ENCODE results near the gene KIF11. TPM values are rescaled to one million over a fixed set of nuclear protein-coding genes. Genes with fewer than 3 reads are reported as not detected.
A peak's percentile ranks its signal among the peaks of the same experiment; 100 is the strongest.

Gene KIF11
- total RNA-seq, 4 donors from 2014 or later = 2.6 to 4.4 (median 3.6) TPM

DNA sequence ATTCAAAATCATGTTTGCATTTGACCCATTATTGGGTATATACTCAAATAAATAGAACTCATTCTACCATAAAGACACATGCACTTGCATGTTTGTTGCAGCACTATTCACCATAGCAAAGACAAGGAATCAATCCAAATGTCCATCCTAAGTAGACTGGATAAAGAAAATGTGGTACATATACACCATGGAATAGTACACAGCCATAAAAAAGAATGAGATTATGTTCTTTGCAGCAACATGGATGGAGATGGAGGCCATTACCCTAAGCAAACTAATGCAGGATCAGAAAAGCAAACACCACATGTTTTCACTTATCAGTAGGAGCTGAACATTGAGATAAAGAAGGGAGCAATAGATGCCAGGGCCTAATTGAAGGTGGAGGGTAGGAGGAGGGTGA lies 84.8 kb downstream of the KIF11 start:
- TF ChIP-seq, protein P1, sequence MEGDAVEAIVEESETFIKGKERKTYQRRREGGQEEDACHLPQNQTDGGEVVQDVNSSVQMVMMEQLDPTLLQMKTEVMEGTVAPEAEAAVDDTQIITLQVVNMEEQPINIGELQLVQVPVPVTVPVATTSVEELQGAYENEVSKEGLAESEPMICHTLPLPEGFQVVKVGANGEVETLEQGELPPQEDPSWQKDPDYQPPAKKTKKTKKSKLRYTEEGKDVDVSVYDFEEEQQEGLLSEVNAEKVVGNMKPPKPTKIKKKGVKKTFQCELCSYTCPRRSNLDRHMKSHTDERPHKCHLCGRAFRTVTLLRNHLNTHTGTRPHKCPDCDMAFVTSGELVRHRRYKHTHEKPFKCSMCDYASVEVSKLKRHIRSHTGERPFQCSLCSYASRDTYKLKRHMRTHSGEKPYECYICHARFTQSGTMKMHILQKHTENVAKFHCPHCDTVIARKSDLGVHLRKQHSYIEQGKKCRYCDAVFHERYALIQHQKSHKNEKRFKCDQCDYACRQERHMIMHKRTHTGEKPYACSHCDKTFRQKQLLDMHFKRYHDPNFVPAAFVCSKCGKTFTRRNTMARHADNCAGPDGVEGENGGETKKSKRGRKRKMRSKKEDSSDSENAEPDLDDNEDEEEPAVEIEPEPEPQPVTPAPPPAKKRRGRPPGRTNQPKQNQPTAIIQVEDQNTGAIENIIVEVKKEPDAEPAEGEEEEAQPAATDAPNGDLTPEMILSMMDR (IDR thresholded peaks at IDR 0.05) = no peak
- no peak for TF ChIP-seq POLR2A (IDR thresholded peaks at IDR 0.05)
- no peak for DNase-seq (ENCODE audit: low spot score in 2 of 2)
- intact Hi-C loops (cut with DNase I; ENCODE audit: low total_unique reads) = no loop called here
- no peak overlapping the region for H3K4me3 ChIP-seq (ENCODE audit: low read depth, poor library complexity, severe bottlenecking)

- DNase-seq (ENCODE audit: low spot score in 2 of 2) = no peak
- TF ChIP-seq POLR2A (IDR thresholded peaks at IDR 0.05) = no peak
- TF ChIP-seq, protein P1 (IDR thresholded peaks at IDR 0.05) = no peak
- WGBS, 2 donors = 93 to 95% methylated on average over 5 of the region's 5 CpGs
- intact Hi-C loops (cut with DNase I; ENCODE audit: low total_unique reads) = no loop called here
- H3K4me3 ChIP-seq (ENCODE audit: low read depth, poor library complexity, severe bottlenecking) = no peak overlapping the region
Observed at GRCh38 chr10:92678206-92678605, 85.3 kb downstream of the KIF11 start.

DNA sequence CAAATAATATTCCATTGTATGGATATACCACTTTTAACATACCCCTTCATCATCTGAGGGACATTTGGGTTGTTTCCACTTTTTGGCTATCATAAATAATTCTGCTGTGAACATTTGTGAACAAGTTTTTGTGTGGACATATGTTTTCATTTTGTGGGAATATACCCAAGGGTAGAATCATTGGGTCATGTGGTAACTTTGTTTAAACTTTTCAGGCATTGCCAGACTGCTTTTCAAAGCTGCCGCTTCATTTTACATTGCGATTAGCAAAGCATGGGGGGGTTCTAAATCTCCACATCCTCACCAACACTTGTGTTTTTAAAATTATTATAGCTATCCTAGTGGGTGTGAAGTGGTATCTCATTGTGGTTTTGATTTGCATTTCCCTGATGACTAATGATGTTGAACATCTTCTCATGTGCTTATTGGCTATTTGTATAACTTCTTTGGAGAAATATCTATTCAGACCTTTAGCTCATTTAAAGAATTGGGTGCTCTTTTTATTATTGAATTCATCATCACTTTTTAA lies 88.4 kb downstream of the KIF11 start:
- intact Hi-C loops (cut with DNase I; ENCODE audit: low total_unique reads) = no loop called here
- TF ChIP-seq, protein P1 (IDR thresholded peaks at IDR 0.05) = no peak
- TF ChIP-seq POLR2A (IDR thresholded peaks at IDR 0.05) = no peak
- WGBS, 2 donors = 74 to 85% methylated on average over 2 of the region's 2 CpGs

DNA sequence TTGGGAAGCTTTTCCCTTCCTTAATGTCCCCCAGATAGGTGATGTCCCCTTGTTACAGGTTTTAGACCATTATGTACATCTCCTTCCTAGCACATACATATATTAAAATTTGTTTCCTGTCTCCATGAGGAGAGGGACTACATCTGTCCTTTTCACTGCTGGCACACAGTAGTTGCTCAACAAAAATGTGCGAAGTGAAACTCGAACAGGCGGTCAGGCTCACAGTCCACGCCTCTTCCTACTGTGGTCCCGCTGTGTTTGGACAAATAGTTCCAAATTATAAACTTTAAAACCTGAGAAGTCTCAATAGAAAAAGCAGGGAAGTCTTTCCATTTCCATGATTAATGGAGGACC lies 95.6 kb downstream of the KIF11 start:
- no peak for DNase-seq (ENCODE audit: low spot score in 2 of 2)
- TF ChIP-seq, protein P1 (IDR thresholded peaks at IDR 0.05) = no peak
- H3K4me3 ChIP-seq (ENCODE audit: low read depth, poor library complexity, severe bottlenecking) = no peak overlapping the region
- intact Hi-C loops (cut with DNase I; ENCODE audit: low total_unique reads) = no loop called here
- WGBS, 2 donors = 49 to 68% methylated on average over 5 of the region's 5 CpGs

More for the DNA sequence above, 88.4 kb downstream of the KIF11 start:
- no peak overlapping the region for H3K4me3 ChIP-seq (ENCODE audit: low read depth, poor library complexity, severe bottlenecking)
- no peak for DNase-seq (ENCODE audit: low spot score in 2 of 2)

GRCh38 chr10:92688927-92689662 lies 96.2 kb downstream of the KIF11 start:
- 4 to 5% methylated on average over 36 to 42 of the region's 63 CpGs for WGBS, 2 donors
- no peak for TF ChIP-seq POLR2A (IDR thresholded peaks at IDR 0.05)
- TF ChIP-seq, protein P1 (IDR thresholded peaks at IDR 0.05) = no peak
- peak overlapping the region; percentile 24 for H3K4me3 ChIP-seq (ENCODE audit: low read depth, poor library complexity, severe bottlenecking)
- DNase-seq (ENCODE audit: low spot score in 2 of 2) = no peak
- intact Hi-C loops (cut with DNase I; ENCODE audit: low total_unique reads) = no loop called here
